K562 (cell line): Measurements from ENCODE around the gene LCA5. TPM values are rescaled to one million over a fixed set of nuclear protein-coding genes. Genes with fewer than 3 reads are reported as not detected.

ENCODE experiments used
- ATAC-seq: fragments of 200-7000 bp; cut with Tn5 transposase; 3 replicates; pipeline ENCODE4 v1.9.1; 2020; ENCODE audit warnings: moderate library complexity
- BruUV-seq: library from RNA; stranded (reverse); fragments of 400-500 nt; replicated peaks from 2 replicates; lab custom pipeline; 2021; lab: Mats Ljungman, UMichigan
- CTCF ChIA-PET: fragments of 300-600 bp; formaldehyde crosslinking; extraction: SDS; loops from one replicate; lab custom pipeline; 2021; ENCODE audit warnings: low intra/inter-chr PET ratio; lab: Yijun Ruan, JAX
- POLR2A ChIA-PET: fragments of 300-600, 350-650 bp; sonication (Branson Sonifier 250); formaldehyde crosslinking; extraction: SDS; loops from one replicate; lab custom pipeline; 2021; ENCODE audit warnings: antibody characterized with exemption, inconsistent platforms; lab: Yijun Ruan, JAX
- DNase-seq, 4 experiments: peaks; one replicate each; pipeline versions ENCODE4 v3.0.0 to v3.0.0-alpha.2; 2011 to 2018; ENCODE audit warnings: low spot score in 3 of 4, mixed read lengths in 3 of 4; ENCODE audit errors: extremely low read depth in 1 of 4
- FAIRE-seq: peaks from 2 replicates; lab custom pipeline; 2011; peaks lifted over from hg19 to GRCh38; lab: Jason Lieb, UNC
- H2AFZ ChIP-seq: 2 replicates; pipeline ENCODE4 v1.6.0; 2011; ENCODE audit warnings: low read depth, low read length, control low read depth, inconsistent platforms
- H3K27ac ChIP-seq: fragments of 200-600 bp; 3 replicates; pipeline ENCODE4 v1.8.0; 2011; ENCODE audit warnings: low read depth, mild to moderate bottlenecking, control low read depth, inconsistent platforms, low read length, moderate library complexity, mixed read lengths; ENCODE audit errors: extremely low read depth
- H3K27me3 ChIP-seq, 2 experiments: fragments of 300-600 bp in 1 of 2; 2 replicates in 1 of 2; 3 replicates in 1 of 2; pipeline versions ENCODE4 v1.6.0 to v1.8.0; 2011; ENCODE audit warnings: inconsistent platforms in 2 of 2, low read length in 2 of 2, mild to moderate bottlenecking in 1 of 2, mixed read lengths in 1 of 2, moderate library complexity in 1 of 2; ENCODE audit not compliant: control insufficient read depth in 2 of 2, insufficient read depth in 2 of 2
- H3K36me3 ChIP-seq: fragments of 300-600 bp; 3 replicates; pipeline ENCODE4 v1.8.0; 2011; ENCODE audit warnings: mild to moderate bottlenecking, low read length, inconsistent platforms; ENCODE audit not compliant: control insufficient read depth, insufficient read depth
- H3K4me1 ChIP-seq, 2 experiments: fragments of 200-600 bp in 1 of 2; replicated peaks in 1 of 2; 2 replicates in 1 of 2; 3 replicates in 1 of 2; pipeline versions ENCODE4 v1.5.1 to v1.8.0; 2011; ENCODE audit warnings: inconsistent platforms in 2 of 2, low read length in 2 of 2, mild to moderate bottlenecking in 1 of 2, mixed read lengths in 1 of 2, moderate library complexity in 1 of 2; ENCODE audit not compliant: control insufficient read depth in 2 of 2, insufficient read depth in 2 of 2
- H3K4me2 ChIP-seq: 2 replicates; pipeline ENCODE4 v1.6.1; 2011; ENCODE audit warnings: low read length, control low read depth, inconsistent platforms, mixed read lengths; ENCODE audit not compliant: insufficient read depth
- H3K4me3 ChIP-seq: fragments of 200-600 bp; sonication (generic), shearing (Covaris generic); 2 replicates; pipeline ENCODE4 v1.5.1; 2016; ENCODE audit warnings: control low read depth, inconsistent platforms
- H3K79me2 ChIP-seq: fragments of 200-600 bp; 3 replicates; pipeline ENCODE4 v1.8.0; 2011; ENCODE audit warnings: low read length, inconsistent platforms; ENCODE audit not compliant: control insufficient read depth, insufficient read depth
- H3K9ac ChIP-seq, 2 experiments: 2 replicates each; pipeline versions ENCODE4 v1.6.0 to v1.6.1; 2011; ENCODE audit warnings: low read depth in 2 of 2, low read length in 2 of 2, control low read depth in 1 of 2, inconsistent platforms in 1 of 2, mild to moderate bottlenecking in 1 of 2, mixed read lengths in 1 of 2; ENCODE audit not compliant: insufficient read depth in 1 of 2
- H3K9me1 ChIP-seq: one replicate; pipeline ENCODE4 v1.6.0; 2011; ENCODE audit warnings: inconsistent platforms, mild to moderate bottlenecking, low read length, moderate library complexity; ENCODE audit not compliant: control insufficient read depth, insufficient read depth
- H3K9me3 ChIP-seq: replicated peaks from 2 replicates; pipeline ENCODE4 v1.5.1; 2011; ENCODE audit warnings: low read depth, low read length, inconsistent platforms; ENCODE audit not compliant: control insufficient read depth, insufficient read depth
- H4K20me1 ChIP-seq: replicated peaks from 2 replicates; pipeline ENCODE4 v1.6.1; 2011; ENCODE audit warnings: low read length, inconsistent platforms, mixed read lengths; ENCODE audit not compliant: control insufficient read depth, insufficient read depth
- CBFB ChIP-seq: sonication (generic); formaldehyde crosslinking; IDR thresholded peaks from 2 replicates; pipeline ENCODE4 v1.4.0; 2020; ENCODE audit warnings: mild to moderate bottlenecking, missing genetic modification reagents
- E4F1 ChIP-seq: fragments of 250-450 bp; sonication (Bioruptor Pico); IDR thresholded peaks from 2 replicates; pipeline ENCODE4 v1.5.0; 2021; ENCODE audit warnings: mild to moderate bottlenecking, borderline replicate concordance
- ETS1 ChIP-seq: conservative IDR thresholded peaks from 2 replicates; pipeline ENCODE4 v1.6.1; 2011; ENCODE audit warnings: low read depth, mild to moderate bottlenecking, low read length; ENCODE audit not compliant: control insufficient read depth
- HCFC1 ChIP-seq: IDR thresholded peaks from 2 replicates; pipeline ENCODE4 v1.6.1; 2012; ENCODE audit warnings: low read depth, low read length, improper control_type of control experiment
- HDAC3 ChIP-seq: fragments of 450-650 bp; IDR thresholded peaks from 2 replicates; pipeline ENCODE4 v1.6.1; 2018; ENCODE audit warnings: borderline replicate concordance, mild to moderate bottlenecking, moderate library complexity; ENCODE audit not compliant: partially characterized antibody
- IFI16 ChIP-seq: fragments of 250-450 bp; sonication (Bioruptor Pico); IDR thresholded peaks from 2 replicates; pipeline ENCODE4 v2.1.2; 2022; ENCODE audit warnings: mild to moderate bottlenecking, inconsistent platforms
- LCOR ChIP-seq: sonication (generic); formaldehyde crosslinking; IDR thresholded peaks from 2 replicates; pipeline ENCODE4 v1.8.0; 2022; ENCODE audit warnings: mild to moderate bottlenecking, missing genetic modification reagents
- MYNN ChIP-seq, 2 experiments: sonication (generic); formaldehyde crosslinking in 1 of 2; IDR thresholded peaks; 2 replicates each; pipeline versions ENCODE4 v1.5.0 to v1.6.1; 2016 to 2020; ENCODE audit warnings: antibody characterized with exemption in 1 of 2, missing genetic modification reagents in 1 of 2
- NCOA1 ChIP-seq: fragments of 450-650 bp; IDR thresholded peaks from 2 replicates; pipeline ENCODE4 v1.6.1; 2016; ENCODE audit warnings: low read depth
- NFE2 ChIP-seq: IDR thresholded peaks from 2 replicates; pipeline ENCODE4 v1.6.1; 2014; ENCODE audit warnings: antibody characterized with exemption, low read depth
- RBM17 ChIP-seq: fragments of 200-400 bp; formaldehyde crosslinking; IDR thresholded peaks from 2 replicates; pipeline ENCODE4 v1.6.1; 2017; ENCODE audit warnings: low read depth, mild to moderate bottlenecking, low read length, borderline replicate concordance
- SAFB ChIP-seq: fragments of 200-400 bp; formaldehyde crosslinking; IDR thresholded peaks from 2 replicates; pipeline ENCODE4 v1.6.1; 2017; ENCODE audit warnings: low read depth, low read length, borderline replicate concordance
- SPI1 ChIP-seq: IDR thresholded peaks from 2 replicates; pipeline ENCODE4 v1.6.1; 2011; ENCODE audit warnings: low read depth, low read length, control low read depth, borderline replicate concordance
- STAT6 ChIP-seq: sonication (generic); formaldehyde crosslinking; IDR thresholded peaks from 2 replicates; pipeline ENCODE4 v1.8.1; 2023; ENCODE audit warnings: mild to moderate bottlenecking, missing genetic modification reagents
- ZC3H11A ChIP-seq: IDR thresholded peaks from 2 replicates; pipeline ENCODE4 v1.6.1; 2012; ENCODE audit warnings: low read depth, low read length, improper control_type of control experiment
- ZNF140 ChIP-seq: fragments of 250-450 bp; sonication (Bioruptor Pico); IDR thresholded peaks from 2 replicates; pipeline ENCODE4 v1.8.0; 2021; ENCODE audit warnings: moderate library complexity, mild to moderate bottlenecking, inconsistent platforms
- WGBS: fragments of 100-300 bp; shearing (Covaris generic); methylation state at CpG from one replicate; pipeline ENCODE4 v1.1.6; 2016; ENCODE audit warnings: low coverage, mixed read lengths; ENCODE audit not compliant: insufficient coverage; ENCODE audit errors: missing lambda C conversion rate; 5-methylcytosine and 5-hydroxymethylcytosine counted together
- in situ Hi-C: fragments of 300-500 bp; cut with MboI; formaldehyde crosslinking; loops from 4 replicates; pipeline ENCODE4 v1.15.0; 2018; ENCODE audit warnings: inconsistent platforms, mixed read lengths
- intact Hi-C: fragments of 100-400 bp; cut with micrococcal nuclease; formaldehyde crosslinking; loops from 2 replicates; pipeline ENCODE4 v1.14.2; 2022
- polyA plus RNA-seq, 8 experiments: library from polyadenylated mRNA; depleted of rRNA in 4 of 8; stranded (reverse) in 5 of 8; unstranded in 3 of 8; fragments of >200 nt; fragmentation: Nextera tagmentation in 2 of 8; fragmentation: Illumina TruSeq in 1 of 8; extraction: Ambion mirVana in 2 of 8; extraction: Trizol in 1 of 8; gene quantifications; 2 replicates each; pipeline versions ENCODE4 v1.2.1 to v1.2.3, GENCODE V29; 2011 to 2014; ENCODE audit warnings: inconsistent platforms in 1 of 8, missing spikeins in 1 of 8
- total RNA-seq, 7 experiments: library from RNA; depleted of rRNA in 6 of 7; stranded (reverse); fragments of >200 nt in 6 of 7; fragmentation: Illumina TruSeq in 2 of 7; extraction: Trizol in 2 of 7; gene quantifications; 2 replicates each; pipeline versions ENCODE4 v1.2.1 to v1.2.3, GENCODE V29; 2011 to 2021; ENCODE audit warnings: low replicate concordance in 1 of 7

LCA5 gene
- total and polyA plus RNA-seq, 9 of the 15 experiments (the other 6 are each of a cell fraction or from before 2014, with no cell fraction given): 1.0 to 3.4 (median 1.8) TPM

- Histone ChIP-seq H3K79me2 (no peaks in the 10 kb centered on the region), H3K4me3 (no peak overlapping the region), H4K20me1 (no peaks in the 10 kb centered on the region), H3K9me3 (no peaks in the 10 kb centered on the region), H3K27ac (no peak overlapping the region), H3K9ac (no peak overlapping the region), H3K4me1 (peaks cover 0 to 2% of the 10 kb centered on the region in 2 experiments; a peak in 1 of 5 replicates), H3K36me3 (no peaks in the 10 kb centered on the region; the same call in 2 of the 3 replicates), H3K27me3 (no peaks in the 10 kb centered on the region), H2AFZ (no peak overlapping the region), H3K9me1 (no peaks in the 10 kb centered on the region), H3K4me2 (no peak overlapping the region)
- FAIRE-seq: no peak
- in situ Hi-C loops (no loop called here), intact Hi-C loops (no loop called here)
- CTCF ChIA-PET: interaction anchor here (0.7 kb wide), 1 partner anchor 673 kb away, joined by 3 read pairs; no protein-coding TSS in a partner anchor
- 100% methylated on average over 1 of the region's 1 CpG for WGBS
- ATAC-seq: no peak
- POLR2A ChIA-PET: no interaction called here
- no peak for DNase-seq
- no TSS peak for BruUV-seq
- TF ChIP-seq LCOR (no peak), E4F1 (CRISPR knock-in tag) (no peak), SPI1 (no peak), SAFB (no peak), NCOA1 (no peak), MYNN (IDR thresholded peaks at IDR 0.05) (no peak), MYNN (CRISPR knock-in tag; IDR thresholded peaks at IDR 0.05) (no peak), HCFC1 (no peak), ZNF140 (no peak), ETS1 (no peak), ZC3H11A (no peak), HDAC3 (no peak), CBFB (CRISPR knock-in tag) (no peak), RBM17 (no peak), STAT6 (CRISPR knock-in tag) (no peak), NFE2 (no peak), IFI16 (no peak)
Measured at GRCh38 chr6:79515436-79515835, 21.8 kb downstream of the LCA5 start.
